ENCODE data around the gene RAB36. TPM values are rescaled to one million over a fixed set of nuclear protein-coding genes. Genes with fewer than 3 reads are reported as not detected.

Gene RAB36
- total RNA-seq, 1 experiment from 2014 or later: 1.9 TPM

- DNase-seq (ENCODE audit: low read depth): no peak
These were observed 60.2 kb downstream of the RAB36 start for GRCh38 chr22:23205339-23206049.

- DNase-seq (ENCODE audit: low read depth): no peak
These were observed 61.6 kb downstream of the RAB36 start for GRCh38 chr22:23206915-23207314.

DNA sequence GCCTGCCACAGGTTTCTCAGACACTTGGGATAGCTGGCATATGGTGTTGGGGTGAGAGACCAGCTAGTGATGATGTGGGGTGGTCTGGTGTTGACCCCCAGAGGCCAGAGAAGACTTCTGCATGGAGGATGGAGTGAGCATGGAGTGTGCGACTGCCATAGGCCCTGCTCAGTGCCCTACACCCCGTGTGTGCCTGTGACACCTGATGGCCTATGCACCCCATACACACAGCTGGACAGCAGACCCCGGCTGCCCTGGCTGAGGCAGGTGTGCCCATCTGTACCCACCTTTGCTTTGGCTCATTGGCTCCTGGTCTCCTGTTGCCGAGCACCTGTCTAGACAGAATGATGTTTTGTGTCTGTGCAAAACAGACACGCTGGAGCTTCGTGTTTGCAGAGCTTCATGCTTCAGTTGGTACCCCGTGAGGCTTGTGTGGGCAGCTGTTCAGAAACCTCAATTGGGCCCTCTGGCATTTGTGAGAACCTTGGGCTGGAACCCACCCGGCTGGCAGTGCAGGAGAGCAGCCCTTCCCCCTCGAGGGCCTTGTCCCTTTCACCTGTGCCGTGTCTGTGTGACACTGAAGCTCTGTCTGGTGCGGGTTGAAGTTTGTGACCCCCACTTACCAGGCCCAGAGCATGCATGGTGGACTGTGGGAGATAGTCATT lies 62.6 kb downstream of the RAB36 start:
- DNase-seq (ENCODE audit: low read depth): no peak

DNA sequence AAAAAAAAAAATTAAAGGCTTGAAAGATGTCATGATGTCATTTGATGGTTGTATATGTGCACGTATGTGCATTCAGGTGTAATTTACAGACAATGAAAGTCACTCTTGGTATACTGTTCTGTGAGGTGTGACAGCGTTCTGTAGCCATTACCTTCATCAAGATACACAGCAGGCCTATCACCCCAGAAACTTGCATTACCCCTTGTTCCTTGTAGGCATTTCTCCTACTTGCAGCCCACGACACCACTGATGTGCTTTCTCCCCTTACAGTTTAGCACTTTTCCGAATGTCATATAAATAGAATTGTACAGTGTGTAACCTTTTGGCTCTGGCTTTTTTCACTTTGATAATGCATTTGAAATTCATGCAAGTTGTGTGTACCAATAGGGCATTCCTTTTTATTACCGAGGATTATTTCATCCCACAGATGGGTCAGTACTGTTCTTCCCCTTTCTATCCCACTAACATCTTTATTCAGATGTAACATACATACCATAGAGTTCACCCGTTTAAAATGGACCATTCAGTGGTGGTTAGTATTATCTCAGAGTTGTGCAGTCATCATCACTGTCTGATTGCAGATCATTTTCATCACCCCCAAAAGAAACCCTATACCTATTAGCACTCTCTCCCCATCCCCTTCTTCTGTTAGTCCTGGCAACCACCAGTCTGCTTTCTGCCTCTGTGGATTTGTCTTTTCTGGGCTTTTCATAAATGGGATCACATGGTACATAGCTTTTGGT lies 65.3 kb downstream of the RAB36 start:
- DNase-seq (ENCODE audit: low read depth): no peak

- no peak for DNase-seq (ENCODE audit: low read depth)
These were observed 66.3 kb downstream of the RAB36 start for GRCh38 chr22:23211622-23212021.

- DNase-seq (ENCODE audit: low read depth): no peak
These were observed 67.1 kb downstream of the RAB36 start for GRCh38 chr22:23212061-23213021.

DNA sequence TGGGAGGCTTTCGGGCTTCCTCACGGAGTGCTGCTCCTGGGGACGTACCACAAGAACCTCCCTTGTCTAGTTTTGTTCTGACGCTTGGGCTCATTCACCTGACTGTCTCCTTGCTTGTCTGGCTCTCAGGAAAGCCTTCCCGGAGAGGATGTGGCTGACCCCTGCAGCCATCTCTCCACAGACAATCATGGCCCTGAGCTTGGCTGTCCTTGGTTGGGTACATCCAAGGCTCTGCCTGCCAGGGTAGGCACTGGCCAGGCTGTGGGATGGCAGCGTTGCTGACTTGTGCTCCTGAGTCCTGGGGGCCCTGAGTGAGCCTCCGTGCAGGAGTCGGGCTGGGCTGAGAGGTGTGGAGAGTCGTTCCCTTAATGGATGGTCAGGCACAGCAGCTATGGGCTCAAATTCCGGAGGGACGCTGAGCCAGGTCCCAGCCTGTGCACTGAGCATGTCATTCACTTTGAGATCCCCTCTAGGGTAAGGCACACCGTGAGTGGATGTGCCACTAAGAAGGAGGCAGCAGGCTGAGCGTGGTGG lies 67.8 kb downstream of the RAB36 start:
- no peak for DNase-seq (ENCODE audit: low read depth)

DNA sequence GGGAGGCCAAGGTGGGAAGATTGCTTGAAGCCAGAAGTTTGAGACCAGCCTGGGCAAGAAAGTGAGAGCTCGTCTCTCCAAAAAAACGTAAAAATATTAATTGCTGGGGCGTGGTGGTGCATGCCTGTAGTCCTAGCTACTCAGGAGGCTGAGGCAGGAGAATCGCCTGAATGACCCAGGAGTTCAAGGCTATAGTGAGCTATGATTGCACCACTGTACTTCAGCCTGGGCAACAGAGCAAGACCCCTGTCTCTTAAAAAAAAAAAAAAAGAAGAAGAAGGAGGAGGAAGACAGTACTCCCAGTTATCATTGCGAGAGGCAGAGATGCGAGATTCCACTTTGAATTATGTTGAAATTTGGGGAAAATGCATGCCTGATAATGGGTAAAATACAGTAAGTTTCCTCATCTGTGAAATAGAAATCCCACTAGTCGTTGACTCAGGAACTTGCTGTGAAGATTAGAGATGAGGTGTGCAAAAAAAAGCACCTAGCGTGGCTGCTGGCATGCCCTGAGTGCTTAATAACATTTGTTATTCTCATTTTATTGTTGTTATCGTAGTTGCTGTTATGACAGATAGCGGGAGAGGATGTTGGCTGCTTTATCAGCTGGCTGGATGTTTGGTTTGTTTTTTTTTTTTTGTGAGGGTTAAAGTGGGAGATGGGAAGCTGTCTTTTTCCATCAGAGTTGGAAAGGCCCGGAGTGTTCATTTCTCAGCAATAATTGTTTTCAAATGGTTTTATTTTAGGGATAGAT lies 68.5 kb downstream of the RAB36 start:
- no peak for DNase-seq (ENCODE audit: low read depth)

Other genes starting within 250 kb of the RAB36 start
- 1.4 and 2.2 TPM in 2 replicates for gene GNAZ, start 75.0 kb upstream of the RAB36 start, total RNA-seq (2014; rRNA removed; shearing (Covaris generic))
- not detected in 2 replicates for gene RSPH14, start 3.5 kb upstream of the RAB36 start, total RNA-seq (2014; rRNA removed; shearing (Covaris generic))
- gene BCR, start 35.0 kb downstream of the RAB36 start, total RNA-seq (2014; rRNA removed; shearing (Covaris generic)): 6.6 and 6.7 TPM in 2 replicates

Data from RPMI7951 (cell line).